Liver (tissue), 9 donors: ENCODE data around the gene GREM2. TPM values are rescaled to one million over a fixed set of nuclear protein-coding genes. Genes with fewer than 3 reads are reported as not detected.

Experiments used
- DNase-seq: peaks from one replicate; pipeline ENCODE4 v3.0.0-alpha.2; 2017; ENCODE audit warnings: low spot score
- H3K27ac ChIP-seq, 2 donors: one replicate each; pipeline ENCODE4 v1.7.0; 2013; ENCODE audit warnings: inconsistent platforms in 2 of 2, low read length in 2 of 2, control low read depth in 1 of 2, low read depth in 1 of 2, mild to moderate bottlenecking in 1 of 2
- H3K27me3 ChIP-seq, 4 donors: one replicate each; pipeline versions ENCODE4 v1.6.1 to v1.7.0; 2013; ENCODE audit warnings: low read length in 3 of 4, inconsistent platforms in 1 of 4, mild to moderate bottlenecking in 1 of 4, moderate library complexity in 1 of 4; ENCODE audit not compliant: control insufficient read depth in 4 of 4, insufficient read depth in 4 of 4
- H3K36me3 ChIP-seq, 4 donors: one replicate each; pipeline versions ENCODE4 v1.6.1 to v1.7.0; 2013; ENCODE audit warnings: low read length in 3 of 4, mild to moderate bottlenecking in 3 of 4, low read depth in 1 of 4, moderate library complexity in 1 of 4; ENCODE audit not compliant: control insufficient read depth in 4 of 4, insufficient read depth in 3 of 4
- H3K4me1 ChIP-seq, 4 donors: one replicate each; pipeline versions ENCODE4 v1.6.1 to v1.7.0; 2013; ENCODE audit warnings: low read length in 3 of 4, mild to moderate bottlenecking in 3 of 4, moderate library complexity in 1 of 4; ENCODE audit not compliant: control insufficient read depth in 4 of 4, insufficient read depth in 4 of 4
- H3K4me3 ChIP-seq, 3 donors: one replicate each; pipeline versions ENCODE4 v1.6.1 to v1.7.0; 2013; ENCODE audit warnings: low read length in 3 of 3, control low read depth in 1 of 3, low read depth in 1 of 3, mild to moderate bottlenecking in 1 of 3
- H3K9ac ChIP-seq, 2 donors: one replicate each; pipeline ENCODE4 v1.7.0; 2013; ENCODE audit warnings: low read length in 2 of 2, mild to moderate bottlenecking in 2 of 2, moderate library complexity in 2 of 2, control low read depth in 1 of 2, low read depth in 1 of 2
- H3K9me3 ChIP-seq, 4 donors: one replicate each; pipeline versions ENCODE4 v1.6.1 to v1.7.0; 2013; ENCODE audit warnings: low read length in 3 of 4; ENCODE audit not compliant: control insufficient read depth in 4 of 4
- ATF3 ChIP-seq: IDR thresholded peaks from 2 replicates; pipeline ENCODE4 v1.6.1; 2016; ENCODE audit warnings: antibody characterized with exemption
- CTCF ChIP-seq: fragments of 150-350 bp; IDR thresholded peaks from 2 replicates; pipeline ENCODE4 v1.5.1; 2017; ENCODE audit warnings: improper control_type of control experiment, low read depth, low read length; ENCODE audit not compliant: missing input control
- EGR1 ChIP-seq, 2 donors: IDR thresholded peaks; 2 replicates each; pipeline ENCODE4 v1.6.1; 2016 to 2018; ENCODE audit warnings: antibody characterized with exemption in 2 of 2, low read depth in 2 of 2
- FOXA2 ChIP-seq: IDR thresholded peaks from 2 replicates; pipeline ENCODE4 v1.6.1; 2016; ENCODE audit warnings: antibody characterized with exemption
- GABPA ChIP-seq, 2 donors: IDR thresholded peaks in 1 of 2; conservative IDR thresholded peaks in 1 of 2; 2 replicates each; pipeline ENCODE4 v1.6.1; 2016; ENCODE audit warnings: antibody characterized with exemption in 2 of 2, mild to moderate bottlenecking in 1 of 2, moderate library complexity in 1 of 2
- HNF4A ChIP-seq, 2 donors: conservative IDR thresholded peaks; 2 replicates each; pipeline ENCODE4 v1.6.1; 2016; ENCODE audit warnings: antibody characterized with exemption in 2 of 2, mild to moderate bottlenecking in 2 of 2
- HNF4G ChIP-seq: IDR thresholded peaks from 2 replicates; pipeline ENCODE4 v1.6.1; 2016; ENCODE audit warnings: antibody characterized with exemption
- JUND ChIP-seq, 2 donors: IDR thresholded peaks; 2 replicates each; pipeline ENCODE4 v1.6.1; 2016; ENCODE audit warnings: antibody characterized with exemption in 2 of 2
- MAX ChIP-seq: IDR thresholded peaks from 2 replicates; pipeline ENCODE4 v1.6.1; 2016; ENCODE audit warnings: antibody characterized with exemption
- NR2F2 ChIP-seq: IDR thresholded peaks from 2 replicates; pipeline ENCODE4 v1.6.1; 2016; ENCODE audit warnings: antibody characterized with exemption
- RAD21 ChIP-seq, 2 donors: IDR thresholded peaks; 2 replicates each; pipeline ENCODE4 v1.6.1; 2016; ENCODE audit warnings: antibody characterized with exemption in 2 of 2, mild to moderate bottlenecking in 2 of 2
- REST ChIP-seq: IDR thresholded peaks from 2 replicates; pipeline ENCODE4 v1.6.1; 2016; ENCODE audit warnings: antibody characterized with exemption, mild to moderate bottlenecking
- RXRA ChIP-seq, 2 donors: IDR thresholded peaks; 2 replicates each; pipeline ENCODE4 v1.6.1; 2017 to 2018; ENCODE audit warnings: antibody characterized with exemption in 2 of 2, mild to moderate bottlenecking in 1 of 2
- SP1 ChIP-seq: IDR thresholded peaks from 2 replicates; pipeline ENCODE4 v1.6.1; 2018; ENCODE audit warnings: antibody characterized with exemption, mild to moderate bottlenecking
- TAF1 ChIP-seq: conservative IDR thresholded peaks from 2 replicates; pipeline ENCODE4 v1.6.1; 2016; ENCODE audit warnings: antibody characterized with exemption, mild to moderate bottlenecking
- YY1 ChIP-seq: IDR thresholded peaks from 2 replicates; pipeline ENCODE4 v1.6.1; 2016; ENCODE audit warnings: antibody characterized with exemption, mild to moderate bottlenecking
- ZBTB33 ChIP-seq: IDR thresholded peaks from 2 replicates; pipeline ENCODE4 v1.6.1; 2016; ENCODE audit warnings: antibody characterized with exemption
- WGBS: extraction: QIAGEN DNeasy Blood & Tissue Kit; methylation state at CpG from one replicate; pipeline ENCODE4 v1.1.7; 2013; 5-methylcytosine and 5-hydroxymethylcytosine counted together
- polyA plus RNA-seq, 2 donors: library from polyadenylated mRNA; stranded (reverse) in 1 of 2; unstranded in 1 of 2; fragments of 200-250 nt in 1 of 2; fragments of >200 nt in 1 of 2; fragmentation: Nextera tagmentation in 1 of 2; extraction: Ambion mirVana in 1 of 2; gene quantifications; one replicate each; pipeline versions ENCODE4 v1.2.1 to v1.2.3, GENCODE V29; 2013 to 2015
- total RNA-seq, 2 donors: library from RNA; depleted of rRNA; stranded (reverse); fragments of >200 nt; gene quantifications; one replicate each; pipeline ENCODE4 v1.2.3, GENCODE V29; 2014
- donor health status: healthy.
- donor health status: healthy.
- donor health status: healthy.
- donor health status: healthy.
- donor health status: healthy.

GREM2 gene
- total and polyA plus RNA-seq, 4 donors: 0.19 to 19.5 (median 4.3) TPM

GRCh38 chr1:240616018-240616417, 4.1 kb upstream of the GREM2 start:
- H3K27me3 ChIP-seq: no peaks in the 10 kb centered on the region
- peaks cover 0 to 27% (median 13%) of the 10 kb centered on the region in 4 donors for H3K4me1 ChIP-seq
- H3K27ac ChIP-seq: no peak overlapping the region
- no peaks in the 10 kb centered on the region for H3K9me3 ChIP-seq
- H3K36me3 ChIP-seq: no peaks in the 10 kb centered on the region
- H3K9ac ChIP-seq: no peak overlapping the region
- DNase-seq: no peak
- H3K4me3 ChIP-seq: no peak overlapping the region
- 93% methylated on average over 4 of the region's 4 CpGs for WGBS
- TF ChIP-seq REST: no peak
- TF ChIP-seq GABPA (IDR thresholded peaks at IDR 0.05 in 1 of 2, conservative IDR thresholded peaks at IDR 0.05 in 1 of 2): no peak
- TF ChIP-seq TAF1: no peak
- TF ChIP-seq CTCF: no peak
- TF ChIP-seq NR2F2: no peak
- TF ChIP-seq EGR1 (IDR thresholded peaks at IDR 0.05; ENCODE audit: low read depth in 2 of 2): no peak
- TF ChIP-seq RAD21 (IDR thresholded peaks at IDR 0.05): no peak
- no peak for TF ChIP-seq HNF4A (conservative IDR thresholded peaks at IDR 0.05)
- no peak for TF ChIP-seq RXRA (IDR thresholded peaks at IDR 0.05)
- TF ChIP-seq YY1: no peak
- no peak for TF ChIP-seq JUND (IDR thresholded peaks at IDR 0.05)
- TF ChIP-seq SP1: no peak
- TF ChIP-seq FOXA2: no peak
- TF ChIP-seq MAX: no peak
- no peak for TF ChIP-seq HNF4G
- no peak for TF ChIP-seq ATF3
- TF ChIP-seq ZBTB33: no peak
